Stomach (tissue), 9 donors: ENCODE data around the gene CNOT1. TPM values are rescaled to one million over a fixed set of nuclear protein-coding genes. Genes with fewer than 3 reads are reported as not detected.

Experiments
- DNase-seq, 2 donors: peaks; one replicate each; pipeline versions ENCODE4 v3.0.0 to v3.0.0-alpha.2; 2013 to 2019
- H3K27ac ChIP-seq, 5 donors: fragments of 200-600 bp in 4 of 5; sonication (generic) in 4 of 5; one replicate each; pipeline ENCODE4 v1.5.1; 2013 to 2019; ENCODE audit warnings: mild to moderate bottlenecking in 1 of 5, moderate library complexity in 1 of 5
- H3K27me3 ChIP-seq, 3 donors: fragments of 200-600 bp; sonication (generic); one replicate each; pipeline ENCODE4 v1.5.1; 2017 to 2019; ENCODE audit warnings: mixed run types in 1 of 3
- H3K36me3 ChIP-seq, 4 donors: fragments of 200-600 bp; sonication (generic); 1 replicate in 3 of 4; 2 replicates in 1 of 4; pipeline ENCODE4 v1.5.1; 2016 to 2019
- H3K4me1 ChIP-seq, 4 donors: fragments of 200-600 bp; sonication (generic); one replicate each; pipeline ENCODE4 v1.5.1; 2016 to 2019
- H3K4me3 ChIP-seq, 4 donors: fragments of 200-600 bp; sonication (generic) in 3 of 4; one replicate each; pipeline ENCODE4 v1.5.1; 2016 to 2019; ENCODE audit warnings: mild to moderate bottlenecking in 1 of 4
- H3K9me3 ChIP-seq, 4 donors: fragments of 200-600 bp; sonication (generic); one replicate each; pipeline ENCODE4 v1.5.1; 2016 to 2019
- CTCF ChIP-seq, 7 experiments: fragments of 450-650 bp in 4 of 7; fragments of 200-600 bp in 3 of 7; sonication (generic) in 3 of 7; IDR thresholded peaks; one replicate each; pipeline ENCODE4 v1.5.1; 2016 to 2019; ENCODE audit warnings: antibody characterized with exemption in 7 of 7, control low read depth in 2 of 7, mild to moderate bottlenecking in 1 of 7
- EP300 ChIP-seq: sonication (generic); formaldehyde crosslinking; IDR thresholded peaks from one replicate; pipeline ENCODE4 v1.6.1; 2017; ENCODE audit warnings: antibody characterized with exemption
- POLR2A ChIP-seq, 4 donors: fragments of 450-650 bp; IDR thresholded peaks; one replicate each; pipeline ENCODE4 v1.6.1; 2016; ENCODE audit warnings: antibody characterized with exemption in 4 of 4, control low read depth in 2 of 4, mild to moderate bottlenecking in 1 of 4, moderate library complexity in 1 of 4
- POLR2AphosphoS5 ChIP-seq, 3 donors: sonication (generic); formaldehyde crosslinking; IDR thresholded peaks; one replicate each; pipeline ENCODE4 v1.6.1; 2016; ENCODE audit warnings: antibody characterized with exemption in 3 of 3
- WGBS, 5 donors: extraction: QIAGEN DNeasy Blood & Tissue Kit in 3 of 5; methylation state at CpG; one replicate each; pipeline versions ENCODE4 v1.1.5 to v1.1.7; 2013 to 2018; 5-methylcytosine and 5-hydroxymethylcytosine counted together
- intact Hi-C: fragments of 100-400 bp; cut with DNase I; formaldehyde crosslinking; loops from one replicate; pipeline ENCODE4 v1.15.1; 2023; ENCODE audit warnings: low total_unique reads
- polyA plus RNA-seq, 3 donors: library from polyadenylated mRNA; stranded (reverse); fragments of 200-250 nt; gene quantifications; one replicate each; pipeline ENCODE4 v1.2.3, GENCODE V29; 2013
- total RNA-seq, 5 donors: library from RNA; depleted of rRNA; stranded (reverse); fragments of >200 nt; gene quantifications; one replicate each; pipeline versions ENCODE4 v1.1.0 to v1.2.3, GENCODE V29; 2014 to 2016
- donor health status: healthy with polysubstance abuse.
- donor health status: Bipolar disorder and iron deficiency.
- donor health status: healthy.

CNOT1 gene
- total and polyA plus RNA-seq, 8 donors = 39.9 to 282 (median 136) TPM

- H3K36me3 ChIP-seq = peaks cover 26 to 98% (median 88%) of the 10 kb centered on the region in 4 donors
- no peak for DNase-seq
- TF ChIP-seq CTCF (IDR thresholded peaks at IDR 0.05) (no peak), POLR2A (IDR thresholded peaks at IDR 0.05) (no peak), POLR2AphosphoS5 (IDR thresholded peaks at IDR 0.05) (no peak), EP300 (no peak)
- no peaks in the 10 kb centered on the region for H3K9me3 ChIP-seq
- intact Hi-C loops = no loop called here
- peaks cover 0 to 17% (median 0%) of the 10 kb centered on the region in 4 donors for H3K4me1 ChIP-seq
- 57 to 80% (median 73%) methylated on average over 4 of the region's 4 CpGs for WGBS, 5 donors
- no peak overlapping the region for H3K4me3 ChIP-seq
- H3K27me3 ChIP-seq = no peaks in the 10 kb centered on the region
- H3K27ac ChIP-seq = no peak overlapping the region
Observed at GRCh38 chr16:58591083-58591482, 38.5 kb downstream of the CNOT1 start.

- Histone ChIP-seq H3K9me3 (no peaks in the 10 kb centered on the region), H3K36me3 (peaks cover 22 to 98% (median 87%) of the 10 kb centered on the region in 4 donors), H3K27me3 (no peaks in the 10 kb centered on the region), H3K4me1 (peaks cover 0 to 17% (median 0%) of the 10 kb centered on the region in 4 donors), H3K4me3 (no peak overlapping the region), H3K27ac (peak overlapping the region in 1 of 5 donors; percentile 0)
- no peak for TF ChIP-seq POLR2AphosphoS5 (IDR thresholded peaks at IDR 0.05)
- TF ChIP-seq EP300 = no peak
- TF ChIP-seq POLR2A (IDR thresholded peaks at IDR 0.05) = no peak
- no peak for TF ChIP-seq CTCF (IDR thresholded peaks at IDR 0.05)
- intact Hi-C loops = no loop called here
- WGBS, 5 donors = 61 to 71% (median 68%) methylated on average over 10 of the region's 10 CpGs
- DNase-seq = no peak
Observed at GRCh38 chr16:58589326-58589905, 40.2 kb downstream of the CNOT1 start.

GRCh38 chr16:58588406-58588805 is 41.2 kb downstream of the CNOT1 start:
- H3K36me3 ChIP-seq = peaks cover 27 to 98% (median 87%) of the 10 kb centered on the region in 4 donors
- H3K4me1 ChIP-seq = peaks cover 0 to 17% (median 0%) of the 10 kb centered on the region in 4 donors
- H3K4me3 ChIP-seq = no peak overlapping the region
- no peaks in the 10 kb centered on the region for H3K27me3 ChIP-seq
- H3K27ac ChIP-seq = no peak overlapping the region
- DNase-seq = no peak
- intact Hi-C loops = no loop called here
- TF ChIP-seq EP300 = no peak
- TF ChIP-seq POLR2AphosphoS5 (IDR thresholded peaks at IDR 0.05) = no peak
- no peak for TF ChIP-seq CTCF (IDR thresholded peaks at IDR 0.05)
- TF ChIP-seq POLR2A (IDR thresholded peaks at IDR 0.05) = no peak
- H3K9me3 ChIP-seq = no peaks in the 10 kb centered on the region
- 72 to 95% (median 89%) methylated on average over 3 of the region's 3 CpGs for WGBS, 5 donors

- Histone ChIP-seq H3K4me1 (peaks cover 0 to 12% (median 0%) of the 10 kb centered on the region in 4 donors), H3K9me3 (no peaks in the 10 kb centered on the region), H3K27me3 (no peaks in the 10 kb centered on the region), H3K27ac (no peak overlapping the region), H3K36me3 (peaks cover 46 to 98% (median 91%) of the 10 kb centered on the region in 4 donors), H3K4me3 (no peak overlapping the region)
- 93 to 97% (median 94%) methylated on average over 7 of the region's 7 CpGs for WGBS, 5 donors
- intact Hi-C loops = no loop called here
- TF ChIP-seq CTCF (IDR thresholded peaks at IDR 0.05) (no peak), POLR2A (IDR thresholded peaks at IDR 0.05) (no peak), POLR2AphosphoS5 (IDR thresholded peaks at IDR 0.05) (no peak), EP300 (no peak)
- no peak for DNase-seq
Observed at GRCh38 chr16:58586340-58587030, 43.1 kb downstream of the CNOT1 start.
